AG04450 (cell line): ENCODE measurements around the gene MALRD1. TPM values are rescaled to one million over a fixed set of nuclear protein-coding genes. Genes with fewer than 3 reads are reported as not detected.

Experiments used
- CTCF ChIA-PET: fragments of 300-600, 350-600 bp; formaldehyde crosslinking; extraction: SDS; loops from one replicate; lab custom pipeline; 2022; ENCODE audit warnings: antibody characterized with exemption, inconsistent platforms; lab: Charles Lee
- POLR2A ChIA-PET: fragments of 350-600 bp; formaldehyde crosslinking; extraction: SDS; loops from one replicate; lab custom pipeline; 2021; ENCODE audit warnings: antibody characterized with exemption, inconsistent platforms; lab: Yijun Ruan, JAX
- DNase-seq: peaks from one replicate; pipeline ENCODE4 v3.0.0-alpha.2; 2011; ENCODE audit warnings: low read depth, low spot score
- H3K27ac ChIP-seq: one replicate; pipeline ENCODE4 v1.5.1; 2012; ENCODE audit warnings: low read depth, low read length, control low read depth
- H3K27me3 ChIP-seq: one replicate; pipeline ENCODE4 v1.6.0; 2012; ENCODE audit warnings: low read length; ENCODE audit not compliant: control insufficient read depth, insufficient read depth
- H3K4me3 ChIP-seq: 2 replicates; pipeline ENCODE4 v1.5.1; 2011; ENCODE audit warnings: mild to moderate bottlenecking, low read depth, low read length, control low read depth
- H3K9me3 ChIP-seq: 2 replicates; pipeline ENCODE4 v1.5.1; 2012; ENCODE audit warnings: low read length; ENCODE audit not compliant: control insufficient read depth, insufficient read depth
- CTCF ChIP-seq: IDR thresholded peaks from 2 replicates; pipeline ENCODE4 v1.5.1; 2011; ENCODE audit warnings: low read depth, low read length, control low read depth, inconsistent platforms
- polyA plus RNA-seq: library from polyadenylated mRNA; depleted of rRNA; stranded (reverse); fragments of >200 nt; gene quantifications from 2 replicates; pipeline ENCODE4 v1.2.3, GENCODE V29; 2011

Gene MALRD1
- polyA plus RNA-seq, 1 experiment, result 2.4 TPM

GRCh38 chr10:19212590-19212989, 164.0 kb downstream of the MALRD1 start:
- Histone ChIP-seq H3K27ac (no peak overlapping the region), H3K9me3 (no peaks in the 10 kb centered on the region), H3K4me3 (no peak overlapping the region), H3K27me3 (no peaks in the 10 kb centered on the region)
- ChIA-PET CTCF (no interaction called here), POLR2A (interaction anchor here (0.6 kb wide), 1 partner anchor 170 kb away, joined by 4 read pairs; no protein-coding TSS in a partner anchor)
- no peak for DNase-seq
- no peak for TF ChIP-seq CTCF

- ChIA-PET POLR2A (no interaction called here), CTCF (no interaction called here)
- H3K9me3 ChIP-seq, result no peaks in the 10 kb centered on the region
- H3K27me3 ChIP-seq, result no peaks in the 10 kb centered on the region
- TF ChIP-seq CTCF, result no peak
- no peak for DNase-seq
- no peak overlapping the region for H3K27ac ChIP-seq
- H3K4me3 ChIP-seq, result no peak overlapping the region
Measured at GRCh38 chr10:19221216-19221615, 172.6 kb downstream of the MALRD1 start.

DNA sequence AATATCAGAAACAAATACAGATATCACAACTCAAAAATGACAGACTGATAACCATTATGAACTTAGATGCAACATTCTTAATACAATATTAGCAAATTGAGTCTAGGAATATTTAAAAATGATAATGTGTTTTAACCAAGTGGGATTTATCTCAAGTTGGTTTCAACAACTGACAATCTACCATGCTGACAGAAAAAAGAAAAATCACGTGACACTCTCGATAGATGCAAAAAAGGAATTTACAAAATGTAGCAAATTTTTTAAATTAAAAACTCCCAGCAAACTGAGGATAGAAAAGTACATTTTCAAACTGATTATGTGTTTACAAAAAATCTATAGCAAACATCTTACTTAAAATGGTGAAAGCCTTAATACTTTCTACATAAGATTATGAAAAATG, 177.4 kb downstream of the MALRD1 start:
- H3K27ac ChIP-seq, result no peak overlapping the region
- no peak for TF ChIP-seq CTCF
- ChIA-PET CTCF (no interaction called here), POLR2A (no interaction called here)
- H3K27me3 ChIP-seq, result no peaks in the 10 kb centered on the region
- H3K4me3 ChIP-seq, result no peak overlapping the region
- H3K9me3 ChIP-seq, result no peaks in the 10 kb centered on the region
- no peak for DNase-seq

DNA sequence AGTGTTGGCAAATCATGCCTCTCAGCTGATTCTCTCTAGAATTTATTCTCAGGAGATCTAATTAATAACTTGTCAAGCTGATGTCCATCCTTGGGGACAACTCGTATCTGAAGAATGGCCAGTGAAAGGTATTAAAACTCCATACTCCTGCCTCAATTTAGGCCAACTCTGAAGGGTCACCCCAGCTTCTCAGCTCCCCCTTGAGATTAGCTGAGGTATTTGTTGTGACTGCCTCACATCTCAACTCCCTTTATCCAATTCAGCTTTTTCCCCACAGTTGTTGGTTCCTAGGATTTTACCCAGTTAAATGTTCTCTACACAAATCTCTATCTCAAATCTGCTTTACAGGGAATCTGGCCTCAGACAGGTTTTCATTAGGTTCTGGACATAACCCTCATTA, 182.4 kb downstream of the MALRD1 start:
- no peak overlapping the region for H3K4me3 ChIP-seq
- H3K27ac ChIP-seq, result no peak overlapping the region
- H3K27me3 ChIP-seq, result no peaks in the 10 kb centered on the region
- no peak for TF ChIP-seq CTCF
- DNase-seq, result no peak
- peaks cover 3% of the 10 kb centered on the region; the same call in 1 of the 2 replicates for H3K9me3 ChIP-seq
- ChIA-PET POLR2A (no interaction called here), CTCF (no interaction called here)

GRCh38 chr10:19245889-19246752, 197.5 kb downstream of the MALRD1 start:
- no peak for DNase-seq
- ChIA-PET POLR2A (no interaction called here), CTCF (no interaction called here)
- Histone ChIP-seq H3K4me3 (no peak overlapping the region), H3K9me3 (no peaks in the 10 kb centered on the region), H3K27ac (no peak overlapping the region), H3K27me3 (no peaks in the 10 kb centered on the region)
- no peak for TF ChIP-seq CTCF
